Measurements from ENCODE around the gene SIDT2. TPM values are rescaled to one million over a fixed set of nuclear protein-coding genes. Genes with fewer than 3 reads are reported as not detected.

The SIDT2 gene
- total RNA-seq, 1 donor from 2014 or later, result 37.6 TPM

DNA sequence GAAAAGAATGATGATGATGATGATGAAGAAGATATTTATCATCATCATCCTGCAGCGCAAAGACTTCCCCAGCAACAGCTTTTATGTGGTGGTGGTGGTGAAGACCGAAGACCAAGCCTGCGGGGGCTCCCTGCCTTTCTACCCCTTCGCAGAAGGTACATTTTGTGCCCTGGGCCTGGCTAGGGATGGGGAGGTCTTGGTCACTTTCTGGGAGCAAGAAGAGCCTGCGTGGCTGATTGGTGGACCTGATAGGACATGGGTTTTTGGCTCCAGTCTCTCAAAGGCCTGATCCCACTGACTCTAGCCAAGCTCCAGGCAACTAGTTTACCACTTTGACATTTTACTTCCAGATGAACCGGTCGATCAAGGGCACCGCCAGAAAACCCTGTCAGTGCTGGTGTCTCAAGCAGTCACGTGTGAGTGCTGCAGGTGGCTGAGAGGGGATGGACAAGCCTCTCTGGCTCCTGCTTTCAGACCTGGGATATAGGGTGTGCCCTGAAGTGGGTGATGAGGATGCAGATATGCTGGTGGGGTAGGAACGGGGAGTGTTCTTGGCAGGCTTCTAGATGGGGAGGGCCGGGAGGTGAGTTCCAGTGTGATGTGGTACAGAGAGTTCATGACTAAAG is 5.3 kb downstream of the SIDT2 start:
- H3K4me3 Mint-ChIP-seq, result peak overlapping the region; percentile 69
- no peak overlapping the region for H3K27ac Mint-ChIP-seq (ENCODE audit: unreplicated experiment)
- H3K9me3 Mint-ChIP-seq, result no peaks in the 10 kb centered on the region
- H3K4me1 Mint-ChIP-seq, result peaks cover 27% of the 10 kb centered on the region
- TF ChIP-seq, protein P1, sequence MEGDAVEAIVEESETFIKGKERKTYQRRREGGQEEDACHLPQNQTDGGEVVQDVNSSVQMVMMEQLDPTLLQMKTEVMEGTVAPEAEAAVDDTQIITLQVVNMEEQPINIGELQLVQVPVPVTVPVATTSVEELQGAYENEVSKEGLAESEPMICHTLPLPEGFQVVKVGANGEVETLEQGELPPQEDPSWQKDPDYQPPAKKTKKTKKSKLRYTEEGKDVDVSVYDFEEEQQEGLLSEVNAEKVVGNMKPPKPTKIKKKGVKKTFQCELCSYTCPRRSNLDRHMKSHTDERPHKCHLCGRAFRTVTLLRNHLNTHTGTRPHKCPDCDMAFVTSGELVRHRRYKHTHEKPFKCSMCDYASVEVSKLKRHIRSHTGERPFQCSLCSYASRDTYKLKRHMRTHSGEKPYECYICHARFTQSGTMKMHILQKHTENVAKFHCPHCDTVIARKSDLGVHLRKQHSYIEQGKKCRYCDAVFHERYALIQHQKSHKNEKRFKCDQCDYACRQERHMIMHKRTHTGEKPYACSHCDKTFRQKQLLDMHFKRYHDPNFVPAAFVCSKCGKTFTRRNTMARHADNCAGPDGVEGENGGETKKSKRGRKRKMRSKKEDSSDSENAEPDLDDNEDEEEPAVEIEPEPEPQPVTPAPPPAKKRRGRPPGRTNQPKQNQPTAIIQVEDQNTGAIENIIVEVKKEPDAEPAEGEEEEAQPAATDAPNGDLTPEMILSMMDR (conservative IDR thresholded peaks at IDR 0.05), result no peak
- no peaks in the 10 kb centered on the region for H3K36me3 Mint-ChIP-seq (ENCODE audit: low read depth)
- no peaks in the 10 kb centered on the region for H3K27me3 Mint-ChIP-seq (ENCODE audit: low read depth)
- no peak for DNase-seq (ENCODE audit: low read depth, low spot score)

DNA sequence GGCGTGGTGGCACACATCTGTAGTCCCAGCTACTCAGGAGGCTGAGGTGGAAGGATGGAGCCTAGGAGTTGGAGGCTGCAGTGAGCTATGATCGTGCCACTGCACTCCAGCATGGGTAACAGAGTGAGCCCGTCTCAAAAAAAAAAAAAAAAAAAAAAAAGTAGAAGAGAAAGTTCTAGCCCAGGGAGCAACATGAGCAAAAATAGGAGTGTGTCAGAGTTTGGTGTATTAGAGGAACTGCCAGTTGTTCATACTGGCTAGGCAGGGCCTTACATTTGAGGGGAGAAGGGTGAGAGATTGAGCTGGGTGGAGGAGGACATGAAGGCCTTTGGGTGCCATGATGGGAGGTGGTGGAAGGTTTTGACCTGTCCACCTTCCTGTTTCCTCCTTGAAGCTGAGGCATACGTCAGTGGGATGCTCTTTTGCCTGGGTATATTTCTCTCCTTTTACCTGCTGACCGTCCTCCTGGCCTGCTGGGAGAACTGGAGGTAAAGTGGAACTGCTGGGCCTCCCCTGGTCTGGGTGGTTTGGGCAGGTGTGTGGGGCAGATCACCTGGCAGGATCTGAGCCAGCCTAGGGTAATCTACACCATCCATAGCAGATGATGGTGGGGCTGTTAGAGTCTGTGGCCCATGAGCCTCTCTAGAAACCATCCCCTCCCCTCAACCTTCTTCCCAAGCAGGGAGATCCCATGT is 7.3 kb downstream of the SIDT2 start:
- TF ChIP-seq, protein P1 (conservative IDR thresholded peaks at IDR 0.05), result no peak
- Mint-ChIP-seq H3K4me3 (no peak overlapping the region), H3K27ac (ENCODE audit: unreplicated experiment) (peak overlapping the region; percentile 58), H3K36me3 (ENCODE audit: low read depth) (no peaks in the 10 kb centered on the region), H3K27me3 (ENCODE audit: low read depth) (no peaks in the 10 kb centered on the region), H3K4me1 (peaks cover 11% of the 10 kb centered on the region), H3K9me3 (no peaks in the 10 kb centered on the region)
- DNase-seq (ENCODE audit: low read depth, low spot score), result no peak

DNA sequence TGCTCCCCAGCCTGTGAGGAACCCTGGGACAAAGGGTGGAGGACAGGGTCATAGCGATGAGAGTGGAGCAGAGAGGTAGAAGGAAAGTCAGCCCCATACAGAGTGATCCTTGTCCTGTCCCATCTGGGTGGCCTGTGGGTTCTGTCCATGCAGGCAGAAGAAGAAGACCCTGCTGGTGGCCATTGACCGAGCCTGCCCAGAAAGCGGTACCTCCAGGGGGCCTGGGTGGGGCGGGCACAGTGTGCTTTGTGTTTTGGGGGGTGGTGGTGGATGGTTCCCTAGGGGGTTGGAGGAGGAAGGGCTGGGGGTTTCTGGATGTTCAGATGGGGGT is 7.9 kb downstream of the SIDT2 start:
- Mint-ChIP-seq H3K4me3 (no peak overlapping the region), H3K27ac (ENCODE audit: unreplicated experiment) (no peak overlapping the region), H3K36me3 (ENCODE audit: low read depth) (no peaks in the 10 kb centered on the region), H3K9me3 (no peaks in the 10 kb centered on the region), H3K4me1 (peaks cover 7% of the 10 kb centered on the region), H3K27me3 (ENCODE audit: low read depth) (no peaks in the 10 kb centered on the region)
- TF ChIP-seq, protein P1 (conservative IDR thresholded peaks at IDR 0.05), result no peak
- DNase-seq (ENCODE audit: low read depth, low spot score), result no peak

DNA sequence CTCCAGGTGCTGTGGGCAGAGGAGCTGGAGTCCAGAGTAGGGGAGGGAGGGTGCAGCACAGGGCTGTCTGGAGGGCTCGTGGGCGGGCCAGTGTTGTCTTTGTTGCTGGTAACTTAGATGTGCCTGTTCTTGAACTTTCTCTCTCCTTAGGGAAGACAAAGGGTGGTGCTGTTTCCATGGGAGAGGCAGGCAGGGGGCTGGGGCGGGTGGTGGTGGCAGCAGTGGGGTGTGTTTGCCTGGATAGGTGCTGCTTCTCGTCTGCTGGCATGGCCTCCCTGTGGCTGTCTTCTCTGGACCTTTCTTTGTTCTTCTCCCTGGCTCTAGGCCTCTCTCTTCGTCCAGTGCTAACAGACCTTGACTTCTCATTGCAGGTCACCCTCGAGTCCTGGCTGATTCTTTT is 8.5 kb downstream of the SIDT2 start:
- Mint-ChIP-seq H3K9me3 (no peaks in the 10 kb centered on the region), H3K27me3 (ENCODE audit: low read depth) (no peaks in the 10 kb centered on the region), H3K27ac (ENCODE audit: unreplicated experiment) (peak overlapping the region; percentile 46), H3K4me1 (peaks cover 7% of the 10 kb centered on the region), H3K36me3 (ENCODE audit: low read depth) (no peaks in the 10 kb centered on the region), H3K4me3 (no peak overlapping the region)
- TF ChIP-seq, protein P1 (conservative IDR thresholded peaks at IDR 0.05), result no peak
- DNase-seq (ENCODE audit: low read depth, low spot score), result no peak

DNA sequence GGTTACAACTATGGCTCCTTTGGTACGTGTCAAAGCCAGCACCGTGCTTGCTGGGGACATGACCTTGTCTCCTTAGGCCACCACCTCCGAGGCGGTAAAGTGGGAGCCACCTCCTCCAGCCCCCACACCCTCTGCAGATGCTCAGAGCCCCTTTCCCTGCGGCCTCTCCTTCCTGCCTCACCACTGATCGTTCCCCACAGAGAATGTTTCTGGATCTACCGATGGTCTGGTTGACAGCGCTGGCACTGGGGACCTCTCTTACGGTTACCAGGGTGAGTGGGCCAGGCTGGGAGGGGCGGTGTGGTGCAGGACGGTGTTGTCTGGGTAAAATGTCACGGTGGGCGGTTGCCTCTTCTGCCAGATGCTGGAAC is 8.9 kb downstream of the SIDT2 start:
- Mint-ChIP-seq H3K4me1 (peaks cover 7% of the 10 kb centered on the region), H3K36me3 (ENCODE audit: low read depth) (no peaks in the 10 kb centered on the region), H3K9me3 (no peaks in the 10 kb centered on the region), H3K27ac (ENCODE audit: unreplicated experiment) (peak overlapping the region; percentile 12), H3K4me3 (no peak overlapping the region), H3K27me3 (ENCODE audit: low read depth) (no peaks in the 10 kb centered on the region)
- DNase-seq (ENCODE audit: low read depth, low spot score), result no peak
- TF ChIP-seq, protein P1 (conservative IDR thresholded peaks at IDR 0.05), result no peak
